Lung (tissue), 12 donors: ENCODE measurements around the gene TIPRL. TPM values are rescaled to one million over a fixed set of nuclear protein-coding genes. Genes with fewer than 3 reads are reported as not detected.
A peak's percentile ranks its signal among the peaks of the same experiment; 100 is the strongest.

Source experiments
- ATAC-seq: fragments of 200-7000 bp; cut with Tn5 transposase; one replicate; pipeline ENCODE4 v1.9.1; 2020; ENCODE audit warnings: moderate number of reproducible peaks; ENCODE audit not compliant: insufficient read depth, low FRiP score
- DNase-seq, 3 donors: peaks; one replicate each; pipeline ENCODE4 v3.0.0-alpha.2; 2013 to 2017
- H3K27ac ChIP-seq, 2 donors: one replicate each; pipeline ENCODE4 v1.5.1; 2013; ENCODE audit warnings: mild to moderate bottlenecking in 2 of 2, moderate library complexity in 2 of 2, control low read depth in 1 of 2, inconsistent platforms in 1 of 2, low read depth in 1 of 2, low read length in 1 of 2
- H3K27me3 ChIP-seq, 3 donors: one replicate each; pipeline ENCODE4 v1.5.1; 2013; ENCODE audit warnings: low read length in 2 of 3; ENCODE audit not compliant: control insufficient read depth in 3 of 3, insufficient read depth in 3 of 3
- H3K36me3 ChIP-seq, 4 donors: one replicate each; pipeline ENCODE4 v1.5.1; 2013; ENCODE audit warnings: low read length in 4 of 4, mild to moderate bottlenecking in 1 of 4, moderate library complexity in 1 of 4; ENCODE audit not compliant: control insufficient read depth in 4 of 4, insufficient read depth in 4 of 4
- H3K4me1 ChIP-seq, 5 donors: one replicate each; pipeline ENCODE4 v1.5.1; 2013; ENCODE audit warnings: low read length in 5 of 5, mild to moderate bottlenecking in 2 of 5, moderate library complexity in 1 of 5; ENCODE audit not compliant: control insufficient read depth in 5 of 5, insufficient read depth in 5 of 5
- H3K4me3 ChIP-seq: one replicate; pipeline ENCODE4 v1.5.1; 2013; ENCODE audit warnings: mild to moderate bottlenecking, control low read depth, moderate library complexity
- H3K9ac ChIP-seq, 2 donors: one replicate each; pipeline ENCODE4 v1.5.1; 2013; ENCODE audit warnings: low read length in 2 of 2, control low read depth in 1 of 2; ENCODE audit not compliant: insufficient read depth in 1 of 2
- H3K9me3 ChIP-seq, 4 donors: one replicate each; pipeline ENCODE4 v1.5.1; 2013; ENCODE audit warnings: low read length in 3 of 4, mild to moderate bottlenecking in 1 of 4, moderate library complexity in 1 of 4; ENCODE audit not compliant: control insufficient read depth in 4 of 4, insufficient read depth in 3 of 4
- WGBS, 2 donors: extraction: QIAGEN DNeasy Blood & Tissue Kit; methylation state at CpG; one replicate each; pipeline ENCODE4 v1.1.7; 2013; 5-methylcytosine and 5-hydroxymethylcytosine counted together
- polyA plus RNA-seq, 2 donors: library from polyadenylated mRNA; stranded (reverse); fragments of 200-250 nt; gene quantifications; one replicate each; pipeline ENCODE4 v1.2.1, GENCODE V29; 2013
- total RNA-seq, 2 donors: library from RNA; depleted of rRNA in 1 of 2; stranded (reverse); fragments of >200 nt in 1 of 2; gene quantifications; one replicate each; pipeline ENCODE4 v1.2.1, GENCODE V29; 2014 to 2021
- TF ChIP-seq, protein P1 (sequence below): IDR thresholded peaks from 2 replicates; pipeline ENCODE4 v1.5.1; 2012; ENCODE audit warnings: mild to moderate bottlenecking; ENCODE audit errors: control extremely low read depth, extremely low read depth
- donor health status: control.
- donor health status: control.
- donor health status: Bipolar disorder and iron deficiency.
- donor health status: healthy.
- donor health status: DM: yes; HTN: yes; CAD: no.

TIPRL gene
- total and polyA plus RNA-seq, 4 donors: 14.2 to 38.4 (median 21.8) TPM

- no peak for ATAC-seq
Observed at GRCh38 chr1:168163670-168164069, 15.1 kb upstream of the TIPRL start.

DNA sequence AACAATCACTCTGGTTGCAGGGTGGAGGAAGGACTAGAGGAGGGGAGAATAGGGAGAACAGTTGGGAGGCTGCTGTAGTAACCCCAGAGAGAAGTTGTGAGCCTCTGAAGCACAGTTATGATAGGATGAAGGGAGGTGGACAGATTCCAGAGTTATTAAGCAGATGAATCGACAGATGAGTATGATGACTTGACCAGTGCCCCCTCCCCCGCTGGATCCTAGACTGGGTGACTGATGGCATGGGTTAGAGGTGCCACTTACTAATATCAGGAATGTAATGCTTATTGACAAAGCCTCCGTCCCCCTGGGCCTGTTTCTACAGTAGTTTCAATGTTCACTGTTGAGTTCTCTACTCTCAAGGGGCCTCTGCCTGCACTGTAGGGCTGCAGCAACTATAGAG lies 14.0 kb upstream of the TIPRL start:
- TF ChIP-seq, protein P1, sequence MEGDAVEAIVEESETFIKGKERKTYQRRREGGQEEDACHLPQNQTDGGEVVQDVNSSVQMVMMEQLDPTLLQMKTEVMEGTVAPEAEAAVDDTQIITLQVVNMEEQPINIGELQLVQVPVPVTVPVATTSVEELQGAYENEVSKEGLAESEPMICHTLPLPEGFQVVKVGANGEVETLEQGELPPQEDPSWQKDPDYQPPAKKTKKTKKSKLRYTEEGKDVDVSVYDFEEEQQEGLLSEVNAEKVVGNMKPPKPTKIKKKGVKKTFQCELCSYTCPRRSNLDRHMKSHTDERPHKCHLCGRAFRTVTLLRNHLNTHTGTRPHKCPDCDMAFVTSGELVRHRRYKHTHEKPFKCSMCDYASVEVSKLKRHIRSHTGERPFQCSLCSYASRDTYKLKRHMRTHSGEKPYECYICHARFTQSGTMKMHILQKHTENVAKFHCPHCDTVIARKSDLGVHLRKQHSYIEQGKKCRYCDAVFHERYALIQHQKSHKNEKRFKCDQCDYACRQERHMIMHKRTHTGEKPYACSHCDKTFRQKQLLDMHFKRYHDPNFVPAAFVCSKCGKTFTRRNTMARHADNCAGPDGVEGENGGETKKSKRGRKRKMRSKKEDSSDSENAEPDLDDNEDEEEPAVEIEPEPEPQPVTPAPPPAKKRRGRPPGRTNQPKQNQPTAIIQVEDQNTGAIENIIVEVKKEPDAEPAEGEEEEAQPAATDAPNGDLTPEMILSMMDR: no peak
- WGBS, 2 donors: 88 to 91% methylated on average over 3 of the region's 3 CpGs
- Histone ChIP-seq H3K36me3 (no peaks in the 10 kb centered on the region), H3K4me3 (no peak overlapping the region), H3K4me1 (peaks cover 0 to 5% (median 0%) of the 10 kb centered on the region in 5 donors), H3K9ac (no peak overlapping the region), H3K27me3 (no peaks in the 10 kb centered on the region), H3K27ac (no peak overlapping the region), H3K9me3 (peaks cover 0 to 4% (median 2%) of the 10 kb centered on the region in 4 donors)
- ATAC-seq (no peak), DNase-seq (no peak)

More at GRCh38 chr1:168163670-168164069, 15.1 kb upstream of the TIPRL start:
- Histone ChIP-seq H3K4me1 (peaks cover 0 to 5% (median 0%) of the 10 kb centered on the region in 5 donors), H3K27ac (no peak overlapping the region), H3K27me3 (no peaks in the 10 kb centered on the region), H3K4me3 (no peak overlapping the region), H3K9ac (no peak overlapping the region), H3K36me3 (no peaks in the 10 kb centered on the region), H3K9me3 (peaks cover 0 to 4% (median 2%) of the 10 kb centered on the region in 4 donors)
- WGBS, 2 donors: 21 to 29% methylated on average over 3 of the region's 3 CpGs
- DNase-seq: peak in 1 of 3 donors; percentile 12
- TF ChIP-seq, protein P1: no peak

DNA sequence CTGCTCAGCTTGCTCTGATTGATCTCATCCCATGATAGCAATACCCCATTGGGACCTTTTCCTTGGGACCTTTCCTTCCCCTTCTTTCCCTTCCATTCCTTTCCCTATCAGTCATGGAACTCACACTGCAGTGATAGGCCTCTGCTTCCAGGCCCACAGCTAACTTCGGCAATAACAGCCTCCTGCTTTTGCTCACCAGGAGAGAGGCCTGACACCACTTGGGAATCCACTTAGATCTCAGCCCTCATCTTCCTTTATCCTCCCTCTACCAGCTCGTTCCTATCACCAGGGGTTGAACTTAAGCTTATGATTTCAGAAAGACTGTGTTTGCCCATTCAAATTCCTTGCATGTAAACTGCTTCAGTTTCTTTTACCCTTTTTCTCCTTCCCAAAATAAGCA lies 11.0 kb upstream of the TIPRL start:
- DNase-seq (no peak), ATAC-seq (no peak)
- H3K27ac ChIP-seq: no peak overlapping the region
- 72 to 79% methylated on average over 2 of the region's 2 CpGs for WGBS, 2 donors
- H3K9me3 ChIP-seq: no peaks in the 10 kb centered on the region
- no peaks in the 10 kb centered on the region for H3K4me1 ChIP-seq
- H3K4me3 ChIP-seq: no peak overlapping the region
- H3K27me3 ChIP-seq: no peaks in the 10 kb centered on the region
- H3K36me3 ChIP-seq: no peaks in the 10 kb centered on the region
- no peak overlapping the region for H3K9ac ChIP-seq
- TF ChIP-seq, protein P1: no peak
